GM12892 (cell line): ENCODE measurements around the gene KCNMA1.

Source experiments
- POLR2A ChIP-seq: IDR thresholded peaks from 2 replicates; pipeline ENCODE4 v1.6.1; 2011; ENCODE audit warnings: low read depth, low read length, control low read depth
- POLR2AphosphoS5 ChIP-seq: IDR thresholded peaks from 2 replicates; pipeline ENCODE4 v1.6.1; 2011; ENCODE audit warnings: low read depth, low read length, control low read depth
- TAF1 ChIP-seq: IDR thresholded peaks from 2 replicates; pipeline ENCODE4 v1.6.1; 2011; ENCODE audit warnings: low read depth, mild to moderate bottlenecking, control low read depth, low read length, borderline replicate concordance

DNA sequence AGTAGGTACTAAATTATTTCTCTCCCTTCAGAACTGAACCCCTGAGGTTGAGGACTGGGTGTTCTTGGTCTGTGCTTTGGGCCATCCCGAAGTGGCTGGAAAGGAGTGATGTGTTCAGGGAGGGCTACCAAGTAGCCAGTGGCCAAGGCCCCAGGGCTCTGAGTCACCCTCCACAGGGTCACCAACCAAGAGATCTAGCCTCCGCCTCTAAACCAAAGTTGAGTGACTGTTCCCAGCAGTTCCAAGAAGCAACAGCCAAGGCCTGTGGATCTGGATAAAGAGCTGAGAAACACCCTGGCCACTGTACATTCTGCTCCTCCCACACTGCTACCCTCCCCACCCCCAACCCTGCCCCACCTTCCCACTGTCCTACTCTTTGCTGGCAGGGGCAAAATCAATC, 35.5 kb upstream of the KCNMA1 start:
- TF ChIP-seq POLR2AphosphoS5 = no peak
- no peak for TF ChIP-seq TAF1
- no peak for TF ChIP-seq POLR2A
